WERI-Rb-1 (cell line): ENCODE results near the gene COQ8B.

ENCODE experiments used
- DNase-seq: peaks from one replicate; pipeline ENCODE4 v3.0.0-alpha.2; 2020
- H3K27ac ChIP-seq: fragments of 250-450 bp; sonication (Bioruptor Pico); 2 replicates; pipeline ENCODE4 v1.5.1; 2020; ENCODE audit warnings: mild to moderate bottlenecking, moderate library complexity
- H3K27me3 ChIP-seq: fragments of 250-450 bp; sonication (Bioruptor Pico); 2 replicates; pipeline ENCODE4 v1.5.1; 2021; ENCODE audit warnings: mild to moderate bottlenecking, low read depth, moderate library complexity; ENCODE audit not compliant: insufficient read depth, severe bottlenecking
- H3K36me3 ChIP-seq: fragments of 250-450 bp; sonication (Bioruptor Pico); 2 replicates; pipeline ENCODE4 v1.5.1; 2020; ENCODE audit warnings: mild to moderate bottlenecking, moderate library complexity
- H3K4me3 ChIP-seq: 2 replicates; pipeline ENCODE4 v1.5.1; 2011; ENCODE audit warnings: low read depth, mild to moderate bottlenecking, control low read depth, low read length
- H3K9me3 ChIP-seq: fragments of 250-450 bp; sonication (Bioruptor Pico); 2 replicates; pipeline ENCODE4 v1.5.1; 2021; ENCODE audit warnings: mild to moderate bottlenecking, moderate library complexity; ENCODE audit not compliant: severe bottlenecking
- CTCF ChIP-seq: IDR thresholded peaks from 2 replicates; pipeline ENCODE4 v1.5.1; 2011; ENCODE audit warnings: low read depth, mild to moderate bottlenecking, control low read depth, inconsistent platforms, low read length

Gene COQ8B

GRCh38 chr19:40703029-40703755 lies 13.5 kb downstream of the COQ8B start:
- H3K27me3 ChIP-seq = no peaks in the 10 kb centered on the region
- no peaks in the 10 kb centered on the region for H3K9me3 ChIP-seq
- H3K4me3 ChIP-seq = no peak overlapping the region
- no peak for DNase-seq
- H3K36me3 ChIP-seq = peaks cover 25% of the 10 kb centered on the region
- peak overlapping the region; percentile 61 for H3K27ac ChIP-seq
- TF ChIP-seq CTCF = no peak

DNA sequence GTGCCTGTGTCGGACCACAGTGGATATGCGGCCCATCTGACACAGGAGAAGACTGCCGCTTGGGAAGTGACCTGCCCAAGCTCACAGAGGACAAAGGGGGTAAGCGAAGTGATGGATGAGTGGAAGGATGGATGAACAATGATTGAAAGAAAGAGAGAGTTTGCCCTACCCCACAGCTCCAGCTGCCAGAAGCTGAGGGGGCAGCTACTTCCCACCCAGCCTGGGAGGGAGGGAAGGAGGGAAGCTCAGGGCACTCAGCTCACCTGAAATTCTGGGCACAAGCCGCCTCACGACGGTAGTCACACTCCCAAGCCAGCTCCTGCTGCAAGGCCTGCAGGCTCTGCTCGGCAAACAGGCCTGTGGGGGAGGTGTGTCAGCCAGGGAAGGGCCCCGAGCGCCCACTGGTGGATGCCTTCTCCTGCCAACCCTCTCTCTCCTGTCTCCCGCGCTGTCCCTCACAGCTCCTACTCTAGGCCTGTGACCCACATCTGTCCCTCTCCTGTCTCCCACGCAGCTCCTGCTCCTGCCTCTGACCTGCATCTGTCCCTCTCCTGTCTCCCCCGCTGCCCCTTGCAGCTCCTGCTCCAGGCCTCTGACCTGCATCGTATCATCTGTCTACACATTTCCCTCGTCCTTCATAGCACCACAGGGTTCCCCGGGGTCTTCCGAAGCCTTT lies 14.2 kb downstream of the COQ8B start:
- peak; percentile 91 for DNase-seq
- no peaks in the 10 kb centered on the region for H3K9me3 ChIP-seq
- H3K27ac ChIP-seq = peak overlapping the region; percentile 61
- H3K36me3 ChIP-seq = peaks cover 22% of the 10 kb centered on the region
- H3K27me3 ChIP-seq = no peaks in the 10 kb centered on the region
- H3K4me3 ChIP-seq = no peak overlapping the region
- TF ChIP-seq CTCF = peak; percentile 98

- no peak for TF ChIP-seq CTCF
- Histone ChIP-seq H3K27me3 (no peaks in the 10 kb centered on the region), H3K36me3 (peaks cover 28% of the 10 kb centered on the region), H3K9me3 (no peaks in the 10 kb centered on the region), H3K4me3 (no peak overlapping the region), H3K27ac (peak overlapping the region; percentile 61; the same call in 1 of the 2 replicates)
- DNase-seq = no peak
Observed at GRCh38 chr19:40701758-40702157, 14.9 kb downstream of the COQ8B start.

DNA sequence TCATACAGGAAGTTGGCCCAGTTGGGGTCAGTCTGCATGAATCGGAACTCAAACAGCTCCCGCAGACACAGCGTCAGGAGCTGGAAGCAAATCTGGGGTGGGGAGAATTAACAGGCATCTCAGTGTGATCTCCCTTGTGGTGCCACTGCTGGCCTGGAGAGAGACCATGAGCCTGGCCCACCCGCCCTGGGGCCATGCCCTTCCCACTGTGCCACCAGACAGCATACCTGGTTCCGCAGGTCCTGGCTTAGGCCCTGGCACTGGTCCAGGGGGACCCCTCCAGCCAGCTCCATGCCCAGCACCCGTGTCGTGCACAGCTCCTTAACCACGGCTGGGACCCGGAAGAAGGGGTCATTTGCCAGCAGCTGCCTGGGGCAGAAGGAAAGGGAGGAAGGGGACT lies 16.6 kb downstream of the COQ8B start:
- Histone ChIP-seq H3K27ac (no peak overlapping the region), H3K27me3 (no peaks in the 10 kb centered on the region), H3K36me3 (peaks cover 36% of the 10 kb centered on the region), H3K4me3 (no peak overlapping the region), H3K9me3 (no peaks in the 10 kb centered on the region)
- DNase-seq = no peak
- no peak for TF ChIP-seq CTCF

DNA sequence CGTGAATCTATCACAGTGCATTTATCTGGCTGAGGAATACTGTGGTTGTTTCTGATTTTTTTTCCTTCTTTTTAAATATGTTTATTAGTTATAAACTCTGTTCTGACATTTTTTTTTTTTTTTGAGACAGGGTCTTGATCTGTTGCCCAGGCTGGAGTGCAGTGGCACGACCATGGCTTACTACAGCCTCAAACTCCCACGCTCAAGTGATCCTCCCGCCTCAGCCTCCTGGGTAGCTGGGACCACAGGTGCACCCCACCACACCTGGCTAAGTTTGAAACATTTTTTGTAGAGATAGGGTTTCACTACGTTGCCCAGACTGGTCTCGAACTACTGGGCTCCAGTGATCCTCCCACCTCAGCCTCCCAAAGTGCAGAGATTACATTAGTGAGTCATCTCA lies 19.7 kb downstream of the COQ8B start:
- no peak for DNase-seq
- Histone ChIP-seq H3K4me3 (no peak overlapping the region), H3K27me3 (no peaks in the 10 kb centered on the region), H3K9me3 (no peaks in the 10 kb centered on the region), H3K36me3 (peaks cover 36% of the 10 kb centered on the region), H3K27ac (no peak overlapping the region)
- no peak for TF ChIP-seq CTCF

DNA sequence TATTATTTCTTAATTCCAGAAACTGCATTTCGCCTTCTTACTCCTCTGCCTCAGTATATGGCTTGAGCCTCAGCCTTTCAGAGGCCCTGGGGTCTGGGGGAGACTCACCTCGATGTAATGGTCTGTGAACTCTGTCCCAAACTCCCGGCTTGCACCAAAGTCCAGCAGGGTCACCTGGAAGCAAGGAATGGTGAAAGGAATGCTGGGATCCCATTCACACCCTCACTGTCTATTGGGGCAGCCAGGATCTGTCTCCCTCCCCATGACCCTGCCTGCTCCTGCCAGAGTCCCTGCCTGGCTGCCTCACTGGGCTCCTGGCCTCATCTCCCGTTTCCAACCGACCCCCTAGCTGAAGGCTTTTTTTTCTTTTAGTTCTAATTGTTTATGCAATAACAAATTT lies 20.8 kb downstream of the COQ8B start:
- Histone ChIP-seq H3K36me3 (peaks cover 35% of the 10 kb centered on the region), H3K9me3 (no peaks in the 10 kb centered on the region), H3K4me3 (no peak overlapping the region), H3K27me3 (no peaks in the 10 kb centered on the region), H3K27ac (no peak overlapping the region)
- no peak for DNase-seq
- TF ChIP-seq CTCF = no peak
